ENCODE data around the gene INVS.

DNA sequence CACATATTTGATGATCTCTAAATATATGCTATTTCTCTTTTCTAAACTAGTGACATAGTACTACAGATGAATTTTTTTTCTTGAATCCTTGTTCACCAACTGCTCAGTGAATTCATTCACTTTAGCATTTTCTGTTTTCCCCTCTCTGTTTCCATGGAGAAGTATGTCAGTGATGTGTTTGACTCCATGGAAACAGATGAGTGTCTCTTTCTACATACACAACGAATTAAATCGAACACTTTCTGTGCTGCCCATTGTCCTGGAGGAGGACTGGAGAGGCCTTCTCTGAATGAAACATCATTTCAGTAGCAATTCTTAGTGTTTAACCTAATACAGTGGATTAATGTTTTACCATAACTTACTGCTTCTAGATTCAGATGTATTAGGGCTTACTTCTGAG is 9.5 kb downstream of the INVS start:
- no peak for TF ChIP-seq SP1 (IDR thresholded peaks at IDR 0.05; ENCODE audit: low read depth)
- no peak for TF ChIP-seq REST (IDR thresholded peaks at IDR 0.05; ENCODE audit: low read depth)
- TF ChIP-seq, protein P1, sequence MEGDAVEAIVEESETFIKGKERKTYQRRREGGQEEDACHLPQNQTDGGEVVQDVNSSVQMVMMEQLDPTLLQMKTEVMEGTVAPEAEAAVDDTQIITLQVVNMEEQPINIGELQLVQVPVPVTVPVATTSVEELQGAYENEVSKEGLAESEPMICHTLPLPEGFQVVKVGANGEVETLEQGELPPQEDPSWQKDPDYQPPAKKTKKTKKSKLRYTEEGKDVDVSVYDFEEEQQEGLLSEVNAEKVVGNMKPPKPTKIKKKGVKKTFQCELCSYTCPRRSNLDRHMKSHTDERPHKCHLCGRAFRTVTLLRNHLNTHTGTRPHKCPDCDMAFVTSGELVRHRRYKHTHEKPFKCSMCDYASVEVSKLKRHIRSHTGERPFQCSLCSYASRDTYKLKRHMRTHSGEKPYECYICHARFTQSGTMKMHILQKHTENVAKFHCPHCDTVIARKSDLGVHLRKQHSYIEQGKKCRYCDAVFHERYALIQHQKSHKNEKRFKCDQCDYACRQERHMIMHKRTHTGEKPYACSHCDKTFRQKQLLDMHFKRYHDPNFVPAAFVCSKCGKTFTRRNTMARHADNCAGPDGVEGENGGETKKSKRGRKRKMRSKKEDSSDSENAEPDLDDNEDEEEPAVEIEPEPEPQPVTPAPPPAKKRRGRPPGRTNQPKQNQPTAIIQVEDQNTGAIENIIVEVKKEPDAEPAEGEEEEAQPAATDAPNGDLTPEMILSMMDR (IDR thresholded peaks at IDR 0.05 in 2 of 3, conservative IDR thresholded peaks at IDR 0.05 in 1 of 3; ENCODE audit: borderline replicate concordance in 1 of 3, insufficient read depth in 1 of 3, low read depth in 2 of 3, low read length in 2 of 3) = no peak
- no peak for TF ChIP-seq POLR2A (IDR thresholded peaks at IDR 0.05; ENCODE audit: borderline replicate concordance, extremely low read depth, insufficient read depth, insufficient read length)
- TF ChIP-seq EZH2 (IDR thresholded peaks at IDR 0.05) = no peak
- TF ChIP-seq CEBPB (IDR thresholded peaks at IDR 0.05; ENCODE audit: low read depth) = no peak
- TF ChIP-seq POLR2AphosphoS5 (IDR thresholded peaks at IDR 0.05; ENCODE audit: low read depth, low read length) = no peak
- TF ChIP-seq JUND (IDR thresholded peaks at IDR 0.05) = no peak
- TF ChIP-seq, protein P2, sequence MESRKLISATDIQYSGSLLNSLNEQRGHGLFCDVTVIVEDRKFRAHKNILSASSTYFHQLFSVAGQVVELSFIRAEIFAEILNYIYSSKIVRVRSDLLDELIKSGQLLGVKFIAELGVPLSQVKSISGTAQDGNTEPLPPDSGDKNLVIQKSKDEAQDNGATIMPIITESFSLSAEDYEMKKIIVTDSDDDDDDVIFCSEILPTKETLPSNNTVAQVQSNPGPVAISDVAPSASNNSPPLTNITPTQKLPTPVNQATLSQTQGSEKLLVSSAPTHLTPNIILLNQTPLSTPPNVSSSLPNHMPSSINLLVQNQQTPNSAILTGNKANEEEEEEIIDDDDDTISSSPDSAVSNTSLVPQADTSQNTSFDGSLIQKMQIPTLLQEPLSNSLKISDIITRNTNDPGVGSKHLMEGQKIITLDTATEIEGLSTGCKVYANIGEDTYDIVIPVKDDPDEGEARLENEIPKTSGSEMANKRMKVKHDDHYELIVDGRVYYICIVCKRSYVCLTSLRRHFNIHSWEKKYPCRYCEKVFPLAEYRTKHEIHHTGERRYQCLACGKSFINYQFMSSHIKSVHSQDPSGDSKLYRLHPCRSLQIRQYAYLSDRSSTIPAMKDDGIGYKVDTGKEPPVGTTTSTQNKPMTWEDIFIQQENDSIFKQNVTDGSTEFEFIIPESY (IDR thresholded peaks at IDR 0.05; ENCODE audit: extremely low read depth, insufficient replicate concordance, low read length) = no peak

All from HCT116 (cell line).